SK-N-SH (cell line): ENCODE results near the gene SMCP. TPM values are rescaled to one million over a fixed set of nuclear protein-coding genes. Genes with fewer than 3 reads are reported as not detected.

Experiments used
- CTCF ChIA-PET: fragments of 300-600, 350-600 bp; formaldehyde crosslinking; extraction: SDS; loops from one replicate; lab custom pipeline; 2021; lab: Yijun Ruan, JAX
- POLR2A ChIA-PET: fragments of 350-600 bp; sonication (Branson Sonifier 250); formaldehyde crosslinking; extraction: SDS; loops from one replicate; lab custom pipeline; 2020; ENCODE audit warnings: antibody characterized with exemption, inconsistent platforms; lab: Yijun Ruan, JAX
- DNase-seq: peaks from one replicate; pipeline ENCODE4 v3.0.0; 2012
- H2AFZ ChIP-seq: fragments of 200-600 bp; sonication (generic); 2 replicates; pipeline ENCODE4 v1.8.1; 2016; ENCODE audit warnings: antibody characterized with exemption, mild to moderate bottlenecking, low read depth
- H3F3A ChIP-seq: fragments of 200-600 bp; sonication (generic); replicated peaks from 2 replicates; pipeline ENCODE3; 2016; ENCODE audit warnings: antibody characterized with exemption, mild to moderate bottlenecking; ENCODE audit not compliant: insufficient read depth
- H3K27ac ChIP-seq, 2 experiments: fragments of 200-500 bp in 1 of 2; fragments of 200-600 bp in 1 of 2; sonication (Bioruptor generic) in 1 of 2; sonication (generic), shearing (Covaris generic) in 1 of 2; 2 replicates each; pipeline versions ENCODE4 v1.5.1 to v1.6.1; 2014 to 2016; ENCODE audit warnings: low read depth in 2 of 2, inconsistent platforms in 1 of 2, low read length in 1 of 2, mild to moderate bottlenecking in 1 of 2, mixed read lengths in 1 of 2
- H3K27me3 ChIP-seq: fragments of 200-600 bp; sonication (generic), shearing (Covaris generic); 2 replicates; pipeline ENCODE4 v1.6.1; 2016; ENCODE audit warnings: mixed run types; ENCODE audit not compliant: insufficient read depth
- H3K36me3 ChIP-seq, 2 experiments: fragments of 200-500 bp in 1 of 2; fragments of 200-600 bp in 1 of 2; sonication (Bioruptor generic) in 1 of 2; sonication (generic) in 1 of 2; replicated peaks in 1 of 2; 2 replicates each; pipeline versions ENCODE3 to v1.5.1; 2014 to 2016; ENCODE audit warnings: low read length in 1 of 2, mild to moderate bottlenecking in 1 of 2; ENCODE audit not compliant: insufficient read depth in 2 of 2, control insufficient read depth in 1 of 2
- H3K4me1 ChIP-seq, 2 experiments: fragments of 200-500 bp in 1 of 2; fragments of 200-600 bp in 1 of 2; sonication (Bioruptor generic) in 1 of 2; sonication (generic), shearing (Covaris generic) in 1 of 2; 2 replicates each; pipeline versions ENCODE4 v1.5.1 to v1.6.1; 2014 to 2016; ENCODE audit warnings: low read depth in 1 of 2, low read length in 1 of 2, mixed run types in 1 of 2; ENCODE audit not compliant: insufficient read depth in 2 of 2, control insufficient read depth in 1 of 2
- H3K4me2 ChIP-seq: fragments of 200-600 bp; sonication (generic), shearing (Covaris generic); 2 replicates; pipeline ENCODE4 v1.6.1; 2017; ENCODE audit warnings: mixed run types
- H3K4me3 ChIP-seq, 2 experiments: fragments of 200-500 bp in 1 of 2; fragments of 200-600 bp in 1 of 2; sonication (Bioruptor generic) in 1 of 2; sonication (generic), shearing (Covaris generic) in 1 of 2; 2 replicates each; pipeline versions ENCODE4 v1.5.1 to v1.8.1; 2014 to 2016; ENCODE audit warnings: low read depth in 2 of 2, inconsistent platforms in 1 of 2, low read length in 1 of 2, mild to moderate bottlenecking in 1 of 2, mixed read lengths in 1 of 2, moderate library complexity in 1 of 2
- H3K79me2 ChIP-seq: fragments of 200-600 bp; sonication (generic); 2 replicates; pipeline ENCODE4 v1.8.1; 2017; ENCODE audit warnings: mild to moderate bottlenecking; ENCODE audit not compliant: insufficient read depth
- H3K9ac ChIP-seq: fragments of 200-600 bp; sonication (generic); 2 replicates; pipeline ENCODE4 v1.6.1; 2017; ENCODE audit warnings: mixed run types
- H3K9me2 ChIP-seq: fragments of 200-600 bp; sonication (generic); 2 replicates; pipeline ENCODE4 v1.6.1; 2017; ENCODE audit warnings: mixed run types
- H3K9me3 ChIP-seq: fragments of 200-600 bp; sonication (generic); 2 replicates; pipeline ENCODE4 v1.6.1; 2017; ENCODE audit warnings: mixed run types, mild to moderate bottlenecking, moderate library complexity
- H4K20me1 ChIP-seq: fragments of 200-600 bp; sonication (generic); 2 replicates; pipeline ENCODE4 v1.6.1; 2017; ENCODE audit warnings: mild to moderate bottlenecking, mixed run types; ENCODE audit not compliant: insufficient read depth
- CHD2 ChIP-seq: fragments of 150-350 bp; IDR thresholded peaks from 2 replicates; pipeline ENCODE4 v1.6.1; 2018; ENCODE audit warnings: low read length; ENCODE audit not compliant: partially characterized antibody
- CTCF ChIP-seq: fragments of 200-600 bp; sonication (generic); IDR thresholded peaks from 2 replicates; pipeline ENCODE4 v1.6.1; 2017; ENCODE audit warnings: antibody characterized with exemption, mild to moderate bottlenecking, moderate library complexity
- ELF1 ChIP-seq: IDR thresholded peaks from 2 replicates; pipeline ENCODE4 v1.4.0; 2012
- EP300 ChIP-seq, 2 experiments: IDR thresholded peaks; 2 replicates each; pipeline versions ENCODE4 v1.4.0 to v1.6.1; 2012; ENCODE audit warnings: borderline replicate concordance in 1 of 2, low read depth in 1 of 2, low read length in 1 of 2
- EZH2phosphoT487 ChIP-seq: fragments of 200-600 bp; sonication (generic); IDR thresholded peaks from 2 replicates; pipeline ENCODE4 v1.6.1; 2017; ENCODE audit warnings: low read depth, mixed run types, mild to moderate bottlenecking, antibody characterized with exemption, moderate library complexity, borderline replicate concordance
- FOSL2 ChIP-seq: IDR thresholded peaks from 2 replicates; pipeline ENCODE4 v1.4.0; 2012; ENCODE audit warnings: low read depth, mild to moderate bottlenecking, moderate library complexity, borderline replicate concordance
- GATA2 ChIP-seq: sonication (generic); formaldehyde crosslinking; IDR thresholded peaks from 2 replicates; pipeline ENCODE4 v1.5.0; 2020; ENCODE audit warnings: mild to moderate bottlenecking, missing genetic modification reagents
- JUND ChIP-seq: IDR thresholded peaks from 2 replicates; pipeline ENCODE4 v1.4.0; 2012
- MXI1 ChIP-seq: IDR thresholded peaks from 2 replicates; pipeline ENCODE4 v1.6.1; 2012; ENCODE audit warnings: mild to moderate bottlenecking, low read depth, low read length, improper control_type of control experiment
- NFIC ChIP-seq: IDR thresholded peaks from 2 replicates; pipeline ENCODE4 v1.4.0; 2012; ENCODE audit warnings: borderline replicate concordance
- PBX3 ChIP-seq: IDR thresholded peaks from 2 replicates; pipeline ENCODE4; 2012
- POLR2AphosphoS5 ChIP-seq: IDR thresholded peaks from 2 replicates; pipeline ENCODE4 v1.6.1; 2012; ENCODE audit warnings: low read depth, low read length
- RAD21 ChIP-seq: IDR thresholded peaks from 2 replicates; pipeline ENCODE4 v1.6.1; 2012; ENCODE audit warnings: mild to moderate bottlenecking, low read length
- RCOR1 ChIP-seq: fragments of 150-350 bp; IDR thresholded peaks from 2 replicates; pipeline ENCODE4 v1.6.1; 2017; ENCODE audit warnings: antibody characterized with exemption, low read length
- RXRA ChIP-seq: IDR thresholded peaks from 2 replicates; pipeline ENCODE4 v1.4.0; 2012; ENCODE audit warnings: low read depth, mild to moderate bottlenecking, borderline replicate concordance
- SIN3A ChIP-seq: IDR thresholded peaks from 2 replicates; pipeline ENCODE4 v1.6.1; 2012; ENCODE audit warnings: low read depth, mild to moderate bottlenecking, low read length, moderate library complexity, borderline replicate concordance
- SMC3 ChIP-seq: IDR thresholded peaks from 2 replicates; pipeline ENCODE4 v1.6.1; 2012; ENCODE audit warnings: low read depth, low read length, improper control_type of control experiment
- TEAD4 ChIP-seq: IDR thresholded peaks from 2 replicates; pipeline ENCODE4 v1.4.0; 2012; ENCODE audit warnings: mild to moderate bottlenecking, borderline replicate concordance; ENCODE audit not compliant: insufficient read depth
- ZBTB33 ChIP-seq: IDR thresholded peaks from 2 replicates; pipeline ENCODE4 v1.4.0; 2012; ENCODE audit warnings: low read depth, borderline replicate concordance
- WGBS: methylation state at CpG from one replicate; pipeline ENCODE4 v1.1.6; 2017; ENCODE audit warnings: low lambda C conversion rate; 5-methylcytosine and 5-hydroxymethylcytosine counted together
- polyA plus RNA-seq, 3 experiments: library from polyadenylated mRNA; depleted of rRNA; stranded (reverse); fragments of >200 nt; gene quantifications; 2 replicates each; pipeline ENCODE4 v1.2.3, GENCODE V29; 2012
- TF ChIP-seq, protein P1 (sequence below): IDR thresholded peaks from 2 replicates; pipeline ENCODE4 v1.4.0; 2012; ENCODE audit warnings: low read depth

Gene SMCP
- polyA plus RNA-seq, 1 of the 3 experiments (the other 2 are of a cell fraction): not detected

DNA sequence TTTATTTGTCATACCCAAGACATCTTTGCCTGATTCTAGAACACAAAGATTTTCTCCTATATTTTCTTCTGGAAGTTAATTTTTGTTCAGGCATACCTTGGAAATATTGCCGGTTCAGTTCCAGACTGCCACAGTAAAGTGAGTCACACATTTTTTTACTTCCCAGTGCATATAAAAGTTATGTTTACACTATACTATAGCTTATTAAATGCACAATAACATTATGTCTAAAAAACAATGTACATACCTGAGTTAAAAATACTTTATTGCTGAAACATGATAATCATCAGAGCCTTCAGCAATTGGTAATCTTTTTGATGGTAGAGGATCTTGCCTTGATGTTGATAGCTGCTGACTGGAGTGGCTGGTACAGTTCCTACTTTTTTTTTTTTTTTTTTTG, 10.0 kb downstream of the SMCP start:
- H3K9me3 ChIP-seq: no peaks in the 10 kb centered on the region
- no peak for DNase-seq
- no peaks in the 10 kb centered on the region for H3K36me3 ChIP-seq
- no peaks in the 10 kb centered on the region for H3K27me3 ChIP-seq
- no peaks in the 10 kb centered on the region for H3K9me2 ChIP-seq
- H3F3A ChIP-seq: peaks cover 22% of the 10 kb centered on the region
- CTCF ChIA-PET: interaction anchor here (0.6 to 2.9 kb wide), 3 partner anchors 18 to 617 kb away, joined by 3 to 11 read pairs (median 3); no protein-coding TSS in a partner anchor
- H3K4me3 ChIP-seq: no peak overlapping the region
- TF ChIP-seq TEAD4 (no peak), MXI1 (no peak), GATA2 (CRISPR knock-in tag) (no peak), SMC3 (no peak), RXRA (no peak), NFIC (no peak), CTCF (no peak), POLR2AphosphoS5 (no peak), RCOR1 (no peak), ZBTB33 (no peak)
- TF ChIP-seq, protein P1, sequence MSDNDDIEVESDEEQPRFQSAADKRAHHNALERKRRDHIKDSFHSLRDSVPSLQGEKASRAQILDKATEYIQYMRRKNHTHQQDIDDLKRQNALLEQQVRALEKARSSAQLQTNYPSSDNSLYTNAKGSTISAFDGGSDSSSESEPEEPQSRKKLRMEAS: no peak
- TF ChIP-seq, all 33 proteins: peak for 0
- Histone ChIP-seq H3K4me1 (peaks cover 0 to 32% of the 10 kb centered on the region in 2 experiments; a peak in 2 of 4 replicates), H3K4me2 (no peak overlapping the region), H3K79me2 (no peaks in the 10 kb centered on the region), H4K20me1 (no peaks in the 10 kb centered on the region), H3K9ac (no peak overlapping the region), H3K27ac (no peak overlapping the region), H2AFZ (no peak overlapping the region)
- WGBS: 47% methylated on average over 1 of the region's 1 CpG
- POLR2A ChIA-PET: no interaction called here

DNA sequence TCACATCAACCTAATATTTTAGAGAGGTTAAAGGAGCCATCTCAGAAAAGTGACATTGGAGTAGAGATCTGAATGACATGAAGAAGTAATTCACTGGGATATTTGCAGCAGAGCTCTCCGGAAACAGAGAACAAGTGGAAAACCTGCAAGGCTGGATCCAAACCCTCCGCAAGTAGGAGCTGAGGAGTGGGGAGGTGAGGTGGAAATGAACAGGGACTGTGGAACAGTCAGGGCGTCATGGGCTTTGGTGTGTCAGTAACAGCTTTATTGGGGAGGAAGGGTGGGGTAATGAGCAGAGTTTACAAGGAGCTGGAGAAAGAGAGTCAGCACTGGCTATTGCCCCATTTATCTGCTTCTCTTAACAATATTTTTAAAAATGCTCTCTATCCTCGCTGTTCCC, 20.9 kb downstream of the SMCP start:
- Histone ChIP-seq H4K20me1 (no peaks in the 10 kb centered on the region), H3K27me3 (no peaks in the 10 kb centered on the region), H3K4me1 (no peaks in the 10 kb centered on the region), H3K9me3 (no peaks in the 10 kb centered on the region), H3K9me2 (no peaks in the 10 kb centered on the region), H3K27ac (no peak overlapping the region)
- WGBS: 46% methylated on average over 4 of the region's 4 CpGs
- CTCF ChIA-PET: no interaction called here
- TF ChIP-seq RCOR1: no peak
- TF ChIP-seq JUND: no peak
- no peak for TF ChIP-seq EZH2phosphoT487
- no peak for TF ChIP-seq SIN3A
- TF ChIP-seq RAD21: no peak
- TF ChIP-seq EP300 (IDR thresholded peaks at IDR 0.05; ENCODE audit: borderline replicate concordance in 1 of 2, low read depth in 1 of 2, low read length in 1 of 2): no peak
- no peak for TF ChIP-seq SMC3
- TF ChIP-seq, protein P1: no peak
- TF ChIP-seq PBX3: no peak
- no peak for TF ChIP-seq ELF1
- no peak for TF ChIP-seq FOSL2
- no peak for TF ChIP-seq ZBTB33
- no peak for TF ChIP-seq CHD2
- TF ChIP-seq, all 33 proteins: peak for 0
- no peak for DNase-seq
- Histone ChIP-seq H3K9ac (no peak overlapping the region), H3K79me2 (no peaks in the 10 kb centered on the region), H3K36me3 (no peaks in the 10 kb centered on the region), H3K4me3 (no peak overlapping the region), H3F3A (no peaks in the 10 kb centered on the region), H2AFZ (no peak overlapping the region), H3K4me2 (no peak overlapping the region)
- POLR2A ChIA-PET: no interaction called here
